Cardiac muscle cell (in vitro differentiated cells and primary cell): ENCODE results near the gene TBX18. TPM values are rescaled to one million over a fixed set of nuclear protein-coding genes. Genes with fewer than 3 reads are reported as not detected.

Experiments
- DNase-seq, 2 donors: peaks; one replicate each; pipeline versions ENCODE4 v3.0.0 to v3.0.0-alpha.2; 2010 to 2017; ENCODE audit warnings: low read depth in 1 of 2, low spot score in 1 of 2
- H3K27ac ChIP-seq: fragments of 200-600 bp; sonication (generic); 2 replicates; pipeline ENCODE4 v1.5.1; 2016
- H3K27me3 ChIP-seq: fragments of 200-600 bp; sonication (generic); 2 replicates; pipeline ENCODE4 v1.6.0; 2016; ENCODE audit warnings: control low read depth
- H3K36me3 ChIP-seq: fragments of 200-600 bp; sonication (generic); 2 replicates; pipeline ENCODE4 v1.5.1; 2016; ENCODE audit warnings: control low read depth
- H3K4me1 ChIP-seq: fragments of 200-600 bp; sonication (generic); 2 replicates; pipeline ENCODE4 v1.8.1; 2017; ENCODE audit warnings: low read depth, mild to moderate bottlenecking, mixed run types
- H3K4me3 ChIP-seq: fragments of 200-600 bp; sonication (generic); 2 replicates; pipeline ENCODE4 v1.5.1; 2016; ENCODE audit warnings: mild to moderate bottlenecking
- H3K9me3 ChIP-seq: fragments of 200-600 bp; sonication (generic); 2 replicates; pipeline ENCODE4 v1.5.1; 2017; ENCODE audit warnings: low read depth, mild to moderate bottlenecking, control low read depth
- polyA plus RNA-seq: library from polyadenylated mRNA; unstranded; fragments of >200 nt; fragmentation: Nextera tagmentation; extraction: Ambion mirVana; gene quantifications from 2 replicates; pipeline ENCODE4 v1.2.1, GENCODE V29; 2016
- total RNA-seq: library from RNA; depleted of rRNA; stranded (reverse); fragments of >200 nt; gene quantifications from 2 replicates; pipeline ENCODE4 v1.2.3, GENCODE V29; 2016
- TF ChIP-seq, protein P1 (sequence below): IDR thresholded peaks from 2 replicates; pipeline ENCODE4 v1.5.1; 2012; ENCODE audit warnings: low read depth, mild to moderate bottlenecking, low read length

Gene TBX18
- total and polyA plus RNA-seq, 2 experiments from 2014 or later = 1.2 to 5.5 TPM

DNA sequence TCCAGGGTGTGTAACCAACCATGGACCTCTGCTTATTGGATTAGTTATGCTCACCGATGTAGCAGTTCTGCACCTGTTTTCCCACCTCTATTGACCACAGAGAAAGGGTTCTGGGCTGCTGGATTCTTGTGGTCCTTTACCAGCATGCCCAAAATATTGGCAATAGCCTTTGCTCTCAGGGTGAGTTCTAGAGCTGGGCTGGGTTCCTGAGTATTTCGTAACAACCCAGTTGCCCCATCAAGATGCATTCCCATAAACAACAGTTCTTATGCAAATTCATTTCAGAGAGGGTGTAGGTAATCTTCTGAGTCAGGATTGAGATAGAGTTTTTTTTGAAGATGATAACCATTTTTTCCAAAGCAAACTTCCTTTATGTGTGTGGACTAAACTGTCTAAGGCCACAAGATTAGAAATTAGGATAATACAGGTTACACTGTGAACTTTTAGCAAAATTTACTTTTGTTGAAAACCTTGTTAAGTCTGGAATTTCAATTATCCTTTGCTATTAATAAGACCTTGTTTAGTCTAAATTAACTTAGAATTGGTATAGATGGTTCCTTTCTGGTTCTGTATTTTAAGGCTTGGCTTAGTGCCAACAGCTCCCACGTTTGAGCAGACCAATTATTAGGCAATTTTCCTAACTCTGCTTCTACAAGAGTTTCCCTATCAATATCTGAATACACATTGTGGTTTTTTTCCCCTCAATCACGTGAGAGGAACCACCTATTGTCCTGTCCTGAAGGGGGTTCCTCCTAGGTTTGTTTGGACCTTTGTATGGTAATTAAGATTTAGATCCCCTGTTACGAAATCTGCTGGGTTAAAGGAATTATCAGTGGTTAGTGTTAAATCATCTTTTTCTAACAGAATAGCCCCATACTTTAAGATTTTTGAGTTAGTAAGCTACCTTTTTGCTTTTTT, 46.1 kb downstream of the TBX18 start:
- peak in 1 of 2 donors; percentile 45 for DNase-seq

DNA sequence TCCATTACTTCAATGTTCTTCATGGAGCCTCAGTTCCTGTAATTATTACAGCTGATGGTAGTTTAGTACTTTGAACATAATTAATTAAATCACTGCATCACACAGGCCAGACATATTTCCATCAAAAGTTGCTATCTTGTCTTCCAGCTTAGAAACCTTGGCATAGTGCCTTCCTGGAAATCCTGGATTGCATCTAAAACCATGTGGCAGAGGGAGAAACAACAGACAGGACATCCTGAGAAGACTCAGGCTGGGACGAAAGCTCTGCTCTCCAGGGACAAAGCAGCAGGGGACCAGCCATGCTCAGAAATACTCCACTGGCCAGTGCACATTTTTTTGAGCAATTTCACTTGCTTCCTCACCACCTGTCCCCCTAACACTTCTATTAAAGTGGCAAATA, 55.3 kb downstream of the TBX18 start:
- no peak for DNase-seq
- no peaks in the 10 kb centered on the region for H3K9me3 ChIP-seq
- peaks cover 10% of the 10 kb centered on the region for H3K27me3 ChIP-seq
- no peaks in the 10 kb centered on the region for H3K36me3 ChIP-seq
- no peak overlapping the region for H3K4me3 ChIP-seq
- peaks cover 2% of the 10 kb centered on the region for H3K4me1 ChIP-seq
- no peak overlapping the region for H3K27ac ChIP-seq
- TF ChIP-seq, protein P1, sequence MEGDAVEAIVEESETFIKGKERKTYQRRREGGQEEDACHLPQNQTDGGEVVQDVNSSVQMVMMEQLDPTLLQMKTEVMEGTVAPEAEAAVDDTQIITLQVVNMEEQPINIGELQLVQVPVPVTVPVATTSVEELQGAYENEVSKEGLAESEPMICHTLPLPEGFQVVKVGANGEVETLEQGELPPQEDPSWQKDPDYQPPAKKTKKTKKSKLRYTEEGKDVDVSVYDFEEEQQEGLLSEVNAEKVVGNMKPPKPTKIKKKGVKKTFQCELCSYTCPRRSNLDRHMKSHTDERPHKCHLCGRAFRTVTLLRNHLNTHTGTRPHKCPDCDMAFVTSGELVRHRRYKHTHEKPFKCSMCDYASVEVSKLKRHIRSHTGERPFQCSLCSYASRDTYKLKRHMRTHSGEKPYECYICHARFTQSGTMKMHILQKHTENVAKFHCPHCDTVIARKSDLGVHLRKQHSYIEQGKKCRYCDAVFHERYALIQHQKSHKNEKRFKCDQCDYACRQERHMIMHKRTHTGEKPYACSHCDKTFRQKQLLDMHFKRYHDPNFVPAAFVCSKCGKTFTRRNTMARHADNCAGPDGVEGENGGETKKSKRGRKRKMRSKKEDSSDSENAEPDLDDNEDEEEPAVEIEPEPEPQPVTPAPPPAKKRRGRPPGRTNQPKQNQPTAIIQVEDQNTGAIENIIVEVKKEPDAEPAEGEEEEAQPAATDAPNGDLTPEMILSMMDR = no peak

More for the DNA sequence above, 46.1 kb downstream of the TBX18 start:
- no peaks in the 10 kb centered on the region for H3K36me3 ChIP-seq
- no peak overlapping the region for H3K4me3 ChIP-seq
- H3K9me3 ChIP-seq = no peaks in the 10 kb centered on the region
- no peaks in the 10 kb centered on the region for H3K4me1 ChIP-seq
- peaks cover 11% of the 10 kb centered on the region for H3K27me3 ChIP-seq
- TF ChIP-seq, protein P1 = no peak
- H3K27ac ChIP-seq = no peak overlapping the region

DNA sequence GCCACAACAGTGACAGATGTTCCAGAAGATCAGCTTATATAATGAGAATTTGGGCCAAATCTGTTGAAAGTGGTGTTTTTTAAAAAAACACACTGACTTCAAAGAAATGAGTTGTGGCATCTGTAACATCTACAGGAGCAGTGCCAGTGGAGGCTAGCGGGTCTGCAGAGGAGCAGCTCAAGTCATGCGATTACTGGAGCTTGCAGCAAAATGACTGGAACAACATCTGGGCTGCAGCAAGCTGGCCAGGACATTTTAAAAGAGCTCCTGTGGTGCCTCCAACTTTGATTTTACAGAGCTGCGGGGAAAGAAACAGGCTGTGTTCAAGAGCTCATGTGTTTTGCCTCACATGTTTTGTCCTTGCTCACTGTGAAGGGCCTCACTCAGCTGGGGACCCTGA, 57.2 kb downstream of the TBX18 start:
- Histone ChIP-seq H3K4me1 (peaks cover 2% of the 10 kb centered on the region), H3K4me3 (no peak overlapping the region), H3K27me3 (peaks cover 10% of the 10 kb centered on the region), H3K36me3 (no peaks in the 10 kb centered on the region), H3K27ac (no peak overlapping the region), H3K9me3 (no peaks in the 10 kb centered on the region)
- TF ChIP-seq, protein P1 = no peak
- no peak for DNase-seq

DNA sequence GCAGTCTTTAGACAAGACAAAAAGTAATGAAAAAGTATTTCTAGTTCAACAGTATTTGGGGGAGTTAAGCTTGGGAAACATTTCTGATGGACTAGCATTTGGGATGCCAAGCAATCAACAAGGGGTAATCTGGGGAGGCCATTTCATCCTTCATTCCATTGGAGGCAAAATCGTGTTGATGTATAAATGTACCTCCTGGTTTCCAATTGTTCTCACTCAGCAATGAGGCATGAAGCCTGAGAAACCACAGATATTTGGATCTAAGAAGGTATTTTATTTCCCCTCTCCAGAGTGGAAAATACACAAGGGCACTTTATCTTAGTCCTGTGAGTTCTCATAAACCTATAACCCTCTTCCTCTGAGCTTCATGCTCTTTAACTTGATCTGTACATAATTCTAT, 68.2 kb downstream of the TBX18 start:
- Histone ChIP-seq H3K27me3 (peaks cover 20% of the 10 kb centered on the region), H3K4me1 (no peaks in the 10 kb centered on the region), H3K36me3 (no peaks in the 10 kb centered on the region), H3K9me3 (no peaks in the 10 kb centered on the region), H3K27ac (no peak overlapping the region), H3K4me3 (no peak overlapping the region)
- peak in 1 of 2 donors; percentile 22 for DNase-seq
- TF ChIP-seq, protein P1 = no peak

DNA sequence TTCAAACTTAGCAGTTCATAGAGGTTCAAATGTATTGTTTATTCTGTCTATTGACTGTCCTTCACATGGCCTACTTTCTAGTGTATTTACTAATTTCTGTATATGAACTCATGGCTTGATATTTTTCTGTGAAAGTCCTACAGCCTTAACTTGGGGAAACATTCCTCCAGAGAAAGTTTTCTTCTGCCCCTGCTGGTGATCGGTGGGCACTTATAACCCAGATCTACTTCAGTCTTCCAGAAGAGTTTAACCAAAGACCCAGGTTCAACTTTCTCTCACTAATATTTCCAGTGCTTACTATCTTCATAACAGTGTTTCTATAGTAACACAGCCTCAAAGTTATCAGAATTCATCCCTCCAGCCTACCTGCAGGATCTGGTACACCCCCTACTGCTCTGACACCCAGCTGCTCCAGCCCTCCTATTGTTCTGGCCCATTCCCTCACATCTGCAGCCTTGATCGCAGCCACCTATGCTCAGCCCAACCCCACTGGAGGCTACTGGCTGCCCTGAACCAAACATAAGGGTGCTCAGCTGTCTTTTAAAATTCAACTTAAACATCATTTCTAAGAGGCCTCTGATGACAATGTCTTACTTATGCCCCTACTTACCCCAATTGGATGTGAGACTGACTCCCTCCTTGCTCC, 72.3 kb downstream of the TBX18 start:
- Histone ChIP-seq H3K9me3 (no peaks in the 10 kb centered on the region), H3K27ac (no peak overlapping the region), H3K4me1 (no peaks in the 10 kb centered on the region), H3K4me3 (no peak overlapping the region), H3K36me3 (no peaks in the 10 kb centered on the region), H3K27me3 (peaks cover 20% of the 10 kb centered on the region)
- DNase-seq = no peak
- TF ChIP-seq, protein P1 = no peak
